GM21367 (cell line): ENCODE data around the gene NBAS.

Experiments
- ATAC-seq: cut with Tn5 transposase; IDR thresholded peaks from one replicate; pipeline ENCODE4 v1.9.1; 2021; ENCODE audit not compliant: unreplicated experiment

NBAS gene

GRCh38 chr2:15180379-15180778, 380.8 kb downstream of the NBAS start:
- ATAC-seq: no peak

DNA sequence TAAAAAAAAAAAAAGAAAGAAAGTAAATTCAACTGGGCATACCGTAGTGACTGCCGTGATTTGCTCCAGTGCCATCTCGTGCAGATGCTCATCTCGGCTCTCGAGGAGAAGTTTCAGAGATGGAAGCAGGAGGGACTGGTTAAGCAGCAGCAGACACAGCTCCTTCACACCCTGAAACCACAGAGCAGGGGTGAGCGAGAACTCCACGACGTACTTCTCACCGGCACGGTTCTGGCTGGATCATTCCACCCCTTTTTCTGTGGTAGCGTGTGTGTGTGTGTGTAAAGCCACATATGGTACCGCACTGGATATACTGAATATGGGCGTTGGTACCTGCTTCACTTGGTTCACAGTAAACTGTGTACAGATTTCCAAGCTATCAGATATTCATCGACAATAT, 382.2 kb downstream of the NBAS start:
- no peak for ATAC-seq

DNA sequence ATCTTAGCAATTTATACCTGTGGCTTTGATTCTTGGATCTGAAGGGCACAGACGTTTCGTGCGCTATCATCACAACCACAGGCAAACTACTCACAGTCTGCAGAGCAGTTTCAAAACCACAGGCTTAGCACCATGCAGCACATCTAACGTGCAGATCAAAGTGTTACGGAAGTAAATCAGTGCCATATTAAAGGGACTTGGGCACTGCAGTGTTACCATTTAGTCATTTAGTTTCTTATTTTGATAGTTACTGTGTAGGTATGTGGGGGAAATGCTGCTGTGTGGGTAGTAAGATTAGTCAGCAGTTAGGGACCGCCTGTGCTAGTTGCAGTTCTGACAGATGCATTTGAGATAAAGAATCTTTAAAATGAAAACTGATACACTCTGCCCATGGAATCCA, 384.0 kb downstream of the NBAS start:
- ATAC-seq: peak; percentile 97

GRCh38 chr2:15176604-15177003, 384.5 kb downstream of the NBAS start:
- no peak for ATAC-seq

- no peak for ATAC-seq
These were observed 386.6 kb downstream of the NBAS start for GRCh38 chr2:15174567-15174966.

GRCh38 chr2:15173501-15173900, 387.6 kb downstream of the NBAS start:
- ATAC-seq: no peak

GRCh38 chr2:15172825-15173224, 388.3 kb downstream of the NBAS start:
- no peak for ATAC-seq

GRCh38 chr2:15170070-15170775, 390.9 kb downstream of the NBAS start:
- no peak for ATAC-seq

DNA sequence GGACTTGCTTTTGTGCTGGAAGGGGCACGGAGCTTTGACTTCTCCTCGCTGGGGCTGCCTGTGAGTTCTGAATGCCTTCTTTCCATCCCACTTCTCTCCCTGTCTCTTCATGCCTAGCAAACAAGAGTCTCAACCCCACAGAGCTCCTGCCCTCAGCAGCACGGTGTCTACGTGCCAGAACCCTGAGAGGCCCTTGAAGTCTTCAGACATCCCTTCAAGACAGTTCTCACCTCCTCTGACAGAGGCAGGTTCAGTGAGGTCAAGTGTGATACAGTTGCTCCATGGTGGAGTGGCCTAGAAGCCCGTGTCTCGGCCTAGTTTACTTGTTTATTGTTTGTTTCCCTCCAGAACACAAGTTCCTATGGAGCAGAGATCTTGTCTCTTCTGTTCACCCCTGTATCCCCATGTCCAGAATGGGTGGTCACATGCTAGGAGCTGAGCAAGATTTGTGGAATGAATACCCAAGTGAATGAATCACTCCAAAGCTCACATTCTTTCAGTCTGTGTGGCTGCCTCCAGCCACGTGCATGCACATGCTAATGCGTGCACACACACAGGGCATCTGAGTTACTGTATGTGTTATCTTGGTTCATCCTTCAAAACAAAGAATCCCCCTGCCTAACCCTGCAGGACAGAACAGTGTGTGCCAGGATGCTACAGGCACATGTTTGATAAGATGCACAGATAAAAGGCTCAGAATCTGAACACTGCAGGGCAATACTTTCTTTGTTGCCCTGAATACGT, 391.6 kb downstream of the NBAS start:
- no peak for ATAC-seq

DNA sequence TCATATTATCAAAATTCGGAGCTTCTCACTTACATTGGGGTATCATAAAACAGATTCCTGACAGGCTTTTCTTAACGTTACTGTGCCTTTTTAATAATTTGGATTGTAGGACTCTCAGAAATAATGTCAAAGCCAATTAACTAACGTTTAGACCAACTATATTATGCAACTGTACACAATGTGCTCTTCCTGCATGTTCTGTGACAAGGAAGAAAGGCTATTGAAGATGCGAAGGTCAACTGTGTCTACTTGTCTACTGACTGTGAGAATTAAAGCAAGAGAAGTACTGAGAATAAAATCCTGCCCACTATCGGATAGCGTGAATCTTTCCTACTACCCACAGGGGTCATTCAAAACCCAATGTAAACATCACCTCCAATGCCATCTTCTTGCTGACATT, 393.0 kb downstream of the NBAS start:
- no peak for ATAC-seq

DNA sequence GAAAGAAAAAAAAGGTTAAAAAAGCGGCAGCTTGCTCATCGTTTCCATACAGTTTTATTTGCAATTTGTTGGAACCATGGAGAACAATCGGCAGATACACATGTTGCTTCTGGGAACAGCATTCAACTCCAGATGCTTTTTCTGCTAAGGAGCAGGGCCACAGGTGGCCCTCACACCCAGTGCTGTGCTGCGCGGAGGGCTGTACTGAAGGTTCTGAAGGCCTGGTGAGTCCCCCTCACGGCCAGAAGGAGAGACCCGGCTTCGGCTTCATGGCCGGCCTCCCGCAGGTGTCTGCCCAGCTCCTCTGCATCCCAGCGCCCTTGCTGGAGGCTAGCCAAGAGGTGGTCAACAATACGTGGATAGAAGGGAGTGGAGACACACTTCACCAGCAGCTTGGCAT, 394.3 kb downstream of the NBAS start:
- ATAC-seq: no peak

GRCh38 chr2:15163326-15163725, 397.8 kb downstream of the NBAS start:
- ATAC-seq: no peak

DNA sequence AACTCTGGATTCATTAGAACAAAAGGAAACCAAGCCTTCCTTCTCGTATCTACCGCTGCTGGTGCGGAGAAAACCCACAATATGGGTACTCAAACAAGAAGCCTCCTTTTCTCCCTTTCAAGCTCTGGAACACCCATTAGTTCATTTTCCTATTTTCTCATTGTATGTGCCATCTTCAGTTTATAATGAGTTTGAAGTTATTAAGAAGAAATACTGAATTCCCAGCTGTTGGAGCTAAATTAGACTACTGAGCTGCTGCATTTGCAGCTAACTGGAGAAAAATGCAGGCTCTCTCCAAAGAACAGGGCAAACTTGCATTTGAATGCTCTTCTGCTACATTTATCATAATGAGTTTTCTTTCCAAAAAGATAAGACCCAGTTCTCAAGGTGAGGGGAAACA, 398.5 kb downstream of the NBAS start:
- ATAC-seq: no peak

DNA sequence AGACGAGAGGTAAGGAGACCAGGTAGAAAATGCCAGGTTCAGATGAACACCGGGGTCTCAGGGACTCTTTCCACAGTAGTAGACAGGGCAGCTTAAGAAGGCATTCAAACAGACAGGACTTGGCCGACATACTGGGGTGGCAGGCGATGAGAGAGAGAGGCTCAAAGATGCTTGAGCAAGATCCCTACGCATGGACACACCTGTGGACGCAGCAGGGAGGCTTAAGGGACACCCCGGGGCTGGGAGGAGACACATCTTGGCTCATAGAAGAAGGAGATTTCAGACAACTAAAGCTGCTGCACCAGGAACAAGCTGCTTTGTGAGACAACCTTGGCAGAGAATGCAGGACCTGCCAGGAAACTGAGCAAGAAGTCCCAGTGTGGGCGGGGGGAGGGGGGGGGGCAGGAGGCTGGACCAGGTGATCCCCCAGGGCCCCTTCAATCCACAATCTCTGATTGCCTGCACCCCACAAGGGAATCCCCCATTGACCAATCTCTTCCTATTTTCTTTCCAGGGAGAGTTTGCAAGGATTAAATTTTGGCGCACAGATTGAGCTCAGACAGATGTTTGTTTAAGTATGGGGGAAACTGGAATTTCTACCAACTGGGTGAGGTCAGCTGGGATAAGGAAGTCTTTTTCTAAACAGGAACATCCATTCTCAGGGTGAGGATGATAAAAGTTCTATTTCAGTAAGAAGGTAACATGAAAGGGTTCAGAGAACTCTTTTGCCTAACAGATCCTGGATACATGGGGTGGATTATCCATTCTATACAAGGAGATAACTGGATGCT, 400.7 kb downstream of the NBAS start:
- no peak for ATAC-seq

- no peak for ATAC-seq
These were observed 401.4 kb downstream of the NBAS start for GRCh38 chr2:15159751-15160177.

DNA sequence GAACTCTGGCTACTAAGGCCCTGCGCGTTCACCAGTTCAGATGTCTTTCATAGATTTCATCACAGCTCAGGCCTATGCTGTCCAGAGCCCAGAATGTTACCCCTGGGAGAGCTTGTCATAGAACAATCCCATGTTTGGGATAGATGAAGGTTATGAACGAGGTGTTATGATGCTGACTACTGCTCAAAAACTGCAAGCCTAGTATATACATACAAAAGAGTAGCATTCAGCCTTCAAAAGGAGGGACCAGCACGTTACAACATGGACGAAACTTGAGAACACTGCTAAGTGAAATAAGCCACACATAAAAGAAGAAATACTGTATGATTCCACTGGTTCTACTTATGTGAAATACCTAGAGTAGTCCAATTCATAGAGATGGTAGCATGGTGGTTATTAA, 401.9 kb downstream of the NBAS start:
- ATAC-seq: no peak

DNA sequence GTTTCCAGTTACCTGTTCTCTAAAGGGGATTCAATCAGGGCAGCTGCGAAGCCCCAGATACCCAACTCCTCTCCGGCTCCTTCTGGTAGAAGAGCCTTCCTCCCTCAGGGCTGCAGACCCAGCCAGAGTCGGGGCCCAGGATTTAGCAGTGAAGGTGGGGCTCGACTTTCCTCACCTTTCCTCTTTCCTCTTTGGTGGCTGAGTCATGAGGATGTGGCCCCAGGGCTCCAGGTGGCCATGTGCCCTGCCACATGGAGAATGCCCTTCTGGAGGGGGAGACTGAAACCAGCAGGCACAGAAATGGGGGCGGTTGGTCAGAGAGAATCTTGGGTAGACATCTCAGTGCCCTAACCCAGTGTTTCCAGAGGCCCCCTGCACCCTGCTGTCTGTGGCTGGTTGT, 402.6 kb downstream of the NBAS start:
- no peak for ATAC-seq

GRCh38 chr2:15158100-15158499, 403.0 kb downstream of the NBAS start:
- ATAC-seq: no peak

DNA sequence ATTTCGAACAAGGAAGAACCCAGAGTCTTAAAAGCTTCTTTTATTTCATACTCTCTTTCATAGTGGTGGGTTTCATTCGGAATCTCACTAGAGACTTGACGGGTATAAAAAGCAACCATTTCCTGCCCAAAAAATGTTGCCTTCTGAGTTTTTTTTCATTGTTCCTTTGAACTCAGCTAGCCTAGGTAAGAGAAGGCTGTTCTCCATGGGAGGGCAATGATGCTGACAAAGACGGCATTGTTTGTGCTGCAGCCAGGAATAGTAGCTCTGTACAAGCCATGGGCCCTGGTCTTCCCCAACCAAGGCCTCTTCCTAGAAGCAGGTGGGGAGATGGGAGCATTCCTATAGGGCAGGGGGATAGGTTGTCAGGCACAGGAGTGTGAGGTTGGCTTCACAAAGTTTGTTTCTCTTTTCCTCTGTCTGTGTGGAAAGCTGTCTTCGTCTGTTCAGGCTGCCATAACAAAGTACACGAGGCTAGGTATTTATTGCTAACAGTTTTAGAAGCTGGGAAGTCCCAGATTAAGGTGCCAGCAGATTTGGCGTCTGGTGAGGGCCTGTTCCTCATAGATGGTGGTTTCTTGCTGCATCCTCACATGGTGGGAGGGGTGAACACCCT, 405.1 kb downstream of the NBAS start:
- no peak for ATAC-seq

DNA sequence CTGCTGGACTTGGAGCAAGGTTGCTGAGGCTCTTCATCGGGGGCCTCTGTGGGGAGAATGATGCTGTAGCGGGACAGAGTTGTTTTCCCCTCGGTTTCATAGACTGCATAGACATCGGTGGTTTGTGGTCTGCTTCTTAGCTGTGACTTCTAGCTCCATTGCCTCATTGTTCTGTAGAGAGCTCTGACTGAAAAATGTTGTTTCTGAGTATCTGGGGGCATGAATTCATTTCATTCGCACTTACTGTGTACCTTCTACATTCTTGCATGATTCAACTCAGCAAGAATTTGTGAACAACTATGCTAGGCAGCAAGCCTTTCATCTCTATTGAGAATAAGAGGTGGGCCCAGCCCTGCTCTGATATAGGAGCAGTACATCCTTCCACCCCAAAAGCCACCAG, 406.8 kb downstream of the NBAS start:
- ATAC-seq: no peak

DNA sequence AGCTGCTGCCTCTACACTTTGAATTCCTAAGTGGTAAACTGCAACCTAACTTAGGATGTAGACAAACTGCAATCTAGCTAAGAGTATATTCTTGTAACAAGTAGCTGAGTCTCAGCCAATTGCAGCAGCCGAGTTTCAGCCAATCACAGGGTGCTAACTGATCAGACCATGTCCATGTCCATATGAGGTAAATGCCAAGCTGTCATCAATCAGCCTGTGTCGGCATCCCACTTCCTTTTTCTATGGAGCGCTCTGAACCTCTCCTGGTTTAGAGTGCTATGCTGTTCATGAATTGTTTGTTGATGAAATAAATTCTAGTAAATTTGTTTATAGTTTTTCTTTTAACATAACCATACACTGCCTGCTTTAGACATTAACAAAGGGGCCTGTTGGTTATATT, 408.8 kb downstream of the NBAS start:
- no peak for ATAC-seq
